SU-DHL-6 (cell line): ENCODE measurements around the gene TMEM120A.

Experiments used
- EZH2phosphoT487 ChIP-seq: fragments of 200-600 bp; sonication (generic), shearing (Covaris generic); conservative IDR thresholded peaks from 2 replicates; pipeline ENCODE4 v1.6.1; 2018; ENCODE audit warnings: mild to moderate bottlenecking, antibody characterized with exemption, low read length, moderate library complexity, mixed read lengths
- TF ChIP-seq, protein P1 (sequence below): fragments of 200-600 bp; sonication (generic); IDR thresholded peaks from one replicate; pipeline ENCODE4 v1.5.1; 2017; ENCODE audit warnings: antibody characterized with exemption, mild to moderate bottlenecking, low read length, moderate library complexity; ENCODE audit not compliant: insufficient read depth, poor library complexity, severe bottlenecking

DNA sequence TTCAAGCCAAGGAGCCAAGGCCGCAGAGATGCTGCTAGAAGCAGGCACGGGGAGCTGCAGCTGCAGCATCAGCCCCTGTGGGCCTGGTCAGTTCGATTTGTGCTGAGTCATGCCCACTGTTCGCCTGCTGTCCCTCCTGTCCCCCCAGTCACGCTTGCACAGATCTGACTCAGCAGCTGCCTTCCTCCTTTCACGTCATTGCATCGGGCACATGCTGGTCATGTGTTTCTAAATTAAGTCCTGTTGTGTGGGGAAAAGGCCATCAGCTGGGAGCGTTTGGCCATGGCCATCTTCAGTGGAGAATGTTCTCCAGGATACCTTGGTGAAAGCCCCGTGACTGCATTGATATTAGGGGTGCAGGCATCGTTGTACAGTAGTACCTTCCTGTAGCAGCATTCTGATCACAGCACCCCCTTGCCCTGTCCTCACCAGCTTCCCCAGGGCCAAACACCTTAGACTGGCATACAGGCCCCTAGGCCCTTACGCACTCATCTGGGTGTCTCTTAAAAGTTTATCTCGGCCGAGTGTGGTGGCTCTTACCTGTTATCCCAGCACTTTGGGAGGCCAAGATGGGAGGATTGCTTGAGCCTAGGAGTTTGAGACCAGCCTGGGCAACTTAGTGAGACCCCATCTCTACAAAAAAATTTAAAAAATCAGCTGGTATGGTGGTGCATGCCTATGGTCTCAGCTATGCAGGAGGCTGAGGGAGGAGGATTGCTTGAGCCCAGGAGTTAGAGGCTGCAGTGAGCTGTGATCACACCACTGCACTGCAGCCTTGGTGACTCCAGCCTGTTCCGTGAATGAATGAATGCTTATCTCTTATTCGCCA, 56.2 kb downstream of the TMEM120A start:
- TF ChIP-seq, protein P1, sequence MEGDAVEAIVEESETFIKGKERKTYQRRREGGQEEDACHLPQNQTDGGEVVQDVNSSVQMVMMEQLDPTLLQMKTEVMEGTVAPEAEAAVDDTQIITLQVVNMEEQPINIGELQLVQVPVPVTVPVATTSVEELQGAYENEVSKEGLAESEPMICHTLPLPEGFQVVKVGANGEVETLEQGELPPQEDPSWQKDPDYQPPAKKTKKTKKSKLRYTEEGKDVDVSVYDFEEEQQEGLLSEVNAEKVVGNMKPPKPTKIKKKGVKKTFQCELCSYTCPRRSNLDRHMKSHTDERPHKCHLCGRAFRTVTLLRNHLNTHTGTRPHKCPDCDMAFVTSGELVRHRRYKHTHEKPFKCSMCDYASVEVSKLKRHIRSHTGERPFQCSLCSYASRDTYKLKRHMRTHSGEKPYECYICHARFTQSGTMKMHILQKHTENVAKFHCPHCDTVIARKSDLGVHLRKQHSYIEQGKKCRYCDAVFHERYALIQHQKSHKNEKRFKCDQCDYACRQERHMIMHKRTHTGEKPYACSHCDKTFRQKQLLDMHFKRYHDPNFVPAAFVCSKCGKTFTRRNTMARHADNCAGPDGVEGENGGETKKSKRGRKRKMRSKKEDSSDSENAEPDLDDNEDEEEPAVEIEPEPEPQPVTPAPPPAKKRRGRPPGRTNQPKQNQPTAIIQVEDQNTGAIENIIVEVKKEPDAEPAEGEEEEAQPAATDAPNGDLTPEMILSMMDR: no peak
- TF ChIP-seq EZH2phosphoT487: no peak
